ENCODE measurements around the gene BOLA1. TPM values are rescaled to one million over a fixed set of nuclear protein-coding genes. Genes with fewer than 3 reads are reported as not detected.
A peak's percentile ranks its signal among the peaks of the same experiment; 100 is the strongest.

BOLA1 gene
- total RNA-seq, 1 donor from 2014 or later, result 6.4 TPM

DNA sequence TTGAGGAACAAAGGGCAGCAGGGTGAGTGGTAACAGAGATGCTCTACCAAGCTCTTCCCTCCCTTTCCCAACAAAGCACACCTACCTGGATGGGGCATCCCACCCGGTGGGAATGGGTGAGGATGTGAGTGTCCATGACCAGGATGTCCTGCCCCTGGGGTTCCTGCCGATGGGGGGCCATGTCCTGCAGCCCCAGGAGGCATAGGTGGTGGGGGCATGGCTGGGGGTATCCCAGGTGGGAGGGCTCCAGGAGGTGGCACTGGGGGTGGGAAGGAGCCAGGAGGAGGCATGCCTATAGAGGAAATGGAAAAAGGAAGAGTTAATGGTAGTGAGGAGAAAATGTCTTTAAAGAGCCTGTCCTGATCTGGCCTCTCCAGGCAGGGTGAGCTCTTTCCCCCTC lies 26.4 kb downstream of the BOLA1 start:
- H3K27ac Mint-ChIP-seq (ENCODE audit: unreplicated experiment), result no peak overlapping the region

DNA sequence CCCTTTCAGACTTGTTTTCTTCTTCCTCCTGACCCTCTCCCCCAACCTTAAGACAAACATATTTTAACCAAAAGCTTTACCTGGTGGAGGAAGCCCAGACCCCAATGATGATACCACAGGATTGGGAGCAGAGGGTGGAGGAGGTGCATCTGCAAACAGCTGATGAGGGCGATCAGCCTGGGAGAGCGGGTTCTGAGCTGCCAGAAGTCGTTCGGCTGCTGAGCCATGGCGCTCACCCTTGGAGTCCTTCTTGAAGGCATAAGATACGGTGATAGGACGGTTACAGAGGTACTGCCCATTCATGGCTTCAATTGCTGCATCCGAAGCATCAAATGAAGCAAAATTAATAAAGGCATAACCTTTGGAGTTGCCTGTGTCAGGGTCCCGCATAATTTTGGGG lies 26.9 kb downstream of the BOLA1 start:
- TF ChIP-seq, protein P1, sequence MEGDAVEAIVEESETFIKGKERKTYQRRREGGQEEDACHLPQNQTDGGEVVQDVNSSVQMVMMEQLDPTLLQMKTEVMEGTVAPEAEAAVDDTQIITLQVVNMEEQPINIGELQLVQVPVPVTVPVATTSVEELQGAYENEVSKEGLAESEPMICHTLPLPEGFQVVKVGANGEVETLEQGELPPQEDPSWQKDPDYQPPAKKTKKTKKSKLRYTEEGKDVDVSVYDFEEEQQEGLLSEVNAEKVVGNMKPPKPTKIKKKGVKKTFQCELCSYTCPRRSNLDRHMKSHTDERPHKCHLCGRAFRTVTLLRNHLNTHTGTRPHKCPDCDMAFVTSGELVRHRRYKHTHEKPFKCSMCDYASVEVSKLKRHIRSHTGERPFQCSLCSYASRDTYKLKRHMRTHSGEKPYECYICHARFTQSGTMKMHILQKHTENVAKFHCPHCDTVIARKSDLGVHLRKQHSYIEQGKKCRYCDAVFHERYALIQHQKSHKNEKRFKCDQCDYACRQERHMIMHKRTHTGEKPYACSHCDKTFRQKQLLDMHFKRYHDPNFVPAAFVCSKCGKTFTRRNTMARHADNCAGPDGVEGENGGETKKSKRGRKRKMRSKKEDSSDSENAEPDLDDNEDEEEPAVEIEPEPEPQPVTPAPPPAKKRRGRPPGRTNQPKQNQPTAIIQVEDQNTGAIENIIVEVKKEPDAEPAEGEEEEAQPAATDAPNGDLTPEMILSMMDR (IDR thresholded peaks at IDR 0.05; ENCODE audit: partially characterized antibody, unreplicated experiment), result no peak
- Mint-ChIP-seq H3K36me3 (ENCODE audit: unreplicated experiment) (peaks cover 9% of the 10 kb centered on the region), H3K4me1 (ENCODE audit: low read depth, unreplicated experiment) (peaks cover 12% of the 10 kb centered on the region), H3K27ac (ENCODE audit: unreplicated experiment) (no peak overlapping the region), H3K4me3 (ENCODE audit: unreplicated experiment) (peak overlapping the region; percentile 100), H3K9me3 (ENCODE audit: unreplicated experiment) (peaks cover 9% of the 10 kb centered on the region), H3K27me3 (ENCODE audit: unreplicated experiment) (peaks cover 9% of the 10 kb centered on the region)
- no peak for DNase-seq

More for the DNA sequence above, 26.4 kb downstream of the BOLA1 start:
- peaks cover 9% of the 10 kb centered on the region for H3K36me3 Mint-ChIP-seq (ENCODE audit: unreplicated experiment)
- H3K27me3 Mint-ChIP-seq (ENCODE audit: unreplicated experiment), result peaks cover 9% of the 10 kb centered on the region
- H3K9me3 Mint-ChIP-seq (ENCODE audit: unreplicated experiment), result peaks cover 9% of the 10 kb centered on the region
- H3K4me1 Mint-ChIP-seq (ENCODE audit: low read depth, unreplicated experiment), result peaks cover 12% of the 10 kb centered on the region
- TF ChIP-seq, protein P1 (IDR thresholded peaks at IDR 0.05; ENCODE audit: partially characterized antibody, unreplicated experiment), result no peak
- H3K4me3 Mint-ChIP-seq (ENCODE audit: unreplicated experiment), result peak overlapping the region; percentile 100
- DNase-seq, result no peak

DNA sequence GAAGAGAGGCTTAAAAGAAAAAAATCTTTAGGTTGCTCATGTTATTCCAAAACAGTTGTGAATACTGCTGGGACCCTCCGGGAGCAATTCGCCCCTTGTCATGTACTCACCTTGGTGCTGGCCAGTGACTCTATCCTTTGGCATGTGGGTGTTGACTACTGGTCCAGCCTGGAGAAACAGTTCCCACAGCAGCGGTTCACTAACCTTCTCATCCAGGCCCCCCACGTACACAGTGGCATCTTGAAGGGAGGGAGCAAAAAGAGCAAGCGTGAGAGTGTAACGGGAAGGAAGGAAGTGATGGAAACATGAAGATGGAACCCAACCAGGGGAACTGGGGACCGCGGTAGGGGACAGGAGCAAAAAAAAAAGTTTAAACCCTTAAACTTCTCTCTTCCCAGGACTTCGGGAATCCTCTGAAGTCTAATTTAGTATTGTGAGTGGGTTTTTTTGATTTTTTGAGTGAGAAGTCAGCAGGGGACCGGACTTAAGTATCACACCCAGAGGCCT lies 27.7 kb downstream of the BOLA1 start:
- Mint-ChIP-seq H3K4me1 (ENCODE audit: low read depth, unreplicated experiment) (peaks cover 12% of the 10 kb centered on the region), H3K27me3 (ENCODE audit: unreplicated experiment) (peaks cover 12% of the 10 kb centered on the region), H3K4me3 (ENCODE audit: unreplicated experiment) (peak overlapping the region; percentile 100), H3K36me3 (ENCODE audit: unreplicated experiment) (peaks cover 9% of the 10 kb centered on the region), H3K27ac (ENCODE audit: unreplicated experiment) (peak overlapping the region; percentile 84), H3K9me3 (ENCODE audit: unreplicated experiment) (peaks cover 10% of the 10 kb centered on the region)
- TF ChIP-seq, protein P1 (IDR thresholded peaks at IDR 0.05; ENCODE audit: partially characterized antibody, unreplicated experiment), result no peak
- DNase-seq, result no peak

DNA sequence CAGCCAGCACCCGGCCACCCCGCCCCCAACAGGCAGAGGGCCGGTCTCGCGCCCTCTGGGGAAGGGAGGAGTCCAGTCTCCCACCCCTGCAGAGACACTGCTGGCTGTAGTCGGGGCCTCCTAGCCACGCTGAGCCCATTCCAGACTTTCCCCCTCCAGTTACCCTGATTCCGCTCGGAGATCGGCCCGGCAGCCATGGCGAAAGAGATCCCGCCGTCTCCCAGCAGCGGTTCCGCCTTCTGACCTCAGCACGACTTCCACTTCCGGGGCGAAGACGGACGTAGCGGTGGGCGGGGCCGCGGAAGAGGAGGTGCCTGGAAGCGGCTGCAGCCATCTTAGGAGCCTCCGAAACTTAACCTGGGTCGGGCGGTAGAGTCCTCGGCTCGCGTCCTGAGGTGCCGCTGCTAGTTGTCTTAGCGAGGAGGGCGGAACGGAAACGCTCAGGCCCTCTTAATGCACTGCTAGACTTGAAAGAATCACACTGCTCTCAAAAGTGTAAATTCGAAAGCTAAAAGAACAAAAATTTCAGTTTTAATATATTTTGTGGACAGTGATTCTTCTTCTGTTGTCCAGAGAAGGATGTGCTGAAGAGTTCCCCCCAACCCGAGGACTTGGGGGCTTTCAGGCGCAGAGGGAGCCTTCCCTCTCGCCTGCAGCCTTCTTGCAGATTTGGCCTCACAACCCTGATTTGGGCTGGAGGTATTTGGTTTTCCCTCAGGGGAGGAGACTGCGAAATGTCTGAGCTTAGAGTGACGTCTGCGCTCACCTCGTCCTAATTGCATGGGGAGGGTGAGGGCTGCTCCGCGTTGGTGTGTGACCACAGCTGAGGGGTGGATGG lies 28.4 kb downstream of the BOLA1 start, which contains the start of gene SF3B4:
Gene SF3B4 (minus strand): TSS at position 241 of the 838 bp plus-strand sequence. CDS start 44 bp downstream, at position 197.
- peak; percentile 96 for DNase-seq
- peaks cover 12% of the 10 kb centered on the region for H3K4me1 Mint-ChIP-seq (ENCODE audit: low read depth, unreplicated experiment)
- peak within 1 kb of the TSS; percentile 100 for H3K4me3 Mint-ChIP-seq (ENCODE audit: unreplicated experiment)
- peaks cover 10% of the 10 kb centered on the region for H3K9me3 Mint-ChIP-seq (ENCODE audit: unreplicated experiment)
- TF ChIP-seq, protein P1 (IDR thresholded peaks at IDR 0.05; ENCODE audit: partially characterized antibody, unreplicated experiment), result no peak
- peak within 1 kb of the TSS; percentile 99 for H3K27ac Mint-ChIP-seq (ENCODE audit: unreplicated experiment)
- H3K36me3 Mint-ChIP-seq (ENCODE audit: unreplicated experiment), result peaks cover 9% of the 10 kb centered on the region
- H3K27me3 Mint-ChIP-seq (ENCODE audit: unreplicated experiment), result peaks cover 12% of the 10 kb centered on the region

DNA sequence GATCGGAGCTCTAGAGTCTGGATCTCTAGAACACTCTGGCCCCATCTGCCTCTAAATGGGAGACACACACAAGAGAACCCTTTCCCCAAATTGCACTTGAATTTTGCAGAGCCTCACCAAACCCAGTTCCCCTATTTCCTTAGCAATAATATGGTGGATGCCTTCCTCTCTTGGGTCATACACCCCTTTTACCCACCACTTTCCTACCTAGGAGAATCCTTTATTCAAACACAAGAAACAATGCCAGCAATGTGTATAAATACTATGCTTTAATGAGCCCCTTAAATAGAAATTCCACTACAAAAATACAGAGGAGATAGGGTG lies 29.0 kb downstream of the BOLA1 start:
- H3K9me3 Mint-ChIP-seq (ENCODE audit: unreplicated experiment), result peaks cover 10% of the 10 kb centered on the region
- no peak for DNase-seq
- H3K27me3 Mint-ChIP-seq (ENCODE audit: unreplicated experiment), result peaks cover 12% of the 10 kb centered on the region
- peaks cover 12% of the 10 kb centered on the region for H3K4me1 Mint-ChIP-seq (ENCODE audit: low read depth, unreplicated experiment)
- H3K27ac Mint-ChIP-seq (ENCODE audit: unreplicated experiment), result peak overlapping the region; percentile 99
- peak overlapping the region; percentile 100 for H3K4me3 Mint-ChIP-seq (ENCODE audit: unreplicated experiment)
- TF ChIP-seq, protein P1 (IDR thresholded peaks at IDR 0.05; ENCODE audit: partially characterized antibody, unreplicated experiment), result no peak
- H3K36me3 Mint-ChIP-seq (ENCODE audit: unreplicated experiment), result peaks cover 9% of the 10 kb centered on the region
